GM21515 (cell line): ENCODE results near the gene ENPP3.

Experiments
- ATAC-seq: cut with Tn5 transposase; IDR thresholded peaks from one replicate; pipeline ENCODE4 v1.9.1; 2021; ENCODE audit not compliant: unreplicated experiment

ENPP3 gene

GRCh38 chr6:131763749-131764148, 126.6 kb downstream of the ENPP3 start:
- no peak for ATAC-seq

- no peak for ATAC-seq
These were observed 127.2 kb downstream of the ENPP3 start for GRCh38 chr6:131764350-131764749.

GRCh38 chr6:131765081-131765803, 128.1 kb downstream of the ENPP3 start:
- no peak for ATAC-seq

- ATAC-seq, result no peak
These were observed 128.7 kb downstream of the ENPP3 start for GRCh38 chr6:131765804-131766135.

GRCh38 chr6:131766631-131767030, 129.5 kb downstream of the ENPP3 start:
- ATAC-seq, result no peak

- ATAC-seq, result no peak
These were observed 131.9 kb downstream of the ENPP3 start for GRCh38 chr6:131768964-131769363.

- no peak for ATAC-seq
These were observed 132.5 kb downstream of the ENPP3 start for GRCh38 chr6:131769385-131770141.

- ATAC-seq, result no peak
These were observed 133.7 kb downstream of the ENPP3 start for GRCh38 chr6:131770776-131771175.

- no peak for ATAC-seq
These were observed 136.3 kb downstream of the ENPP3 start for GRCh38 chr6:131773284-131773950.

- ATAC-seq, result no peak
These were observed 138.8 kb downstream of the ENPP3 start for GRCh38 chr6:131775886-131776285.

- ATAC-seq, result no peak
These were observed 139.9 kb downstream of the ENPP3 start for GRCh38 chr6:131776985-131777384.

GRCh38 chr6:131778169-131778568, 141.1 kb downstream of the ENPP3 start:
- no peak for ATAC-seq

GRCh38 chr6:131779304-131779703, 142.2 kb downstream of the ENPP3 start:
- ATAC-seq, result no peak

- no peak for ATAC-seq
These were observed 143.5 kb downstream of the ENPP3 start for GRCh38 chr6:131780600-131780999.

- ATAC-seq, result no peak
These were observed 144.6 kb downstream of the ENPP3 start for GRCh38 chr6:131781687-131782086.

- no peak for ATAC-seq
These were observed 145.7 kb downstream of the ENPP3 start for GRCh38 chr6:131782764-131783163.

- ATAC-seq, result no peak
These were observed 147.5 kb downstream of the ENPP3 start for GRCh38 chr6:131784561-131784960.

GRCh38 chr6:131787079-131787478, 150.0 kb downstream of the ENPP3 start:
- no peak for ATAC-seq

GRCh38 chr6:131787766-131788712, 150.9 kb downstream of the ENPP3 start:
- ATAC-seq, result no peak

- ATAC-seq, result no peak
These were observed 152.1 kb downstream of the ENPP3 start for GRCh38 chr6:131789219-131789618.

- no peak for ATAC-seq
These were observed 154.4 kb downstream of the ENPP3 start for GRCh38 chr6:131791476-131791875.
